Epithelial cell of esophagus (primary cell): Measurements from ENCODE around the gene RRP1.

Source experiments
- DNase-seq: peaks from one replicate; pipeline ENCODE4 v3.0.0; 2010; ENCODE audit warnings: low read depth
- H3K4me3 ChIP-seq: 2 replicates; pipeline ENCODE4 v1.5.1; 2011; ENCODE audit warnings: mild to moderate bottlenecking, low read length, control low read depth
- TF ChIP-seq, protein P1 (sequence below): IDR thresholded peaks from 2 replicates; pipeline ENCODE4 v1.5.1; 2011; ENCODE audit warnings: low read depth, mild to moderate bottlenecking, low read length, control low read depth, inconsistent platforms; ENCODE audit not compliant: insufficient read depth; ENCODE audit errors: missing control alignments

The RRP1 gene

GRCh38 chr21:43766734-43767497 lies 22.5 kb upstream of the RRP1 start:
- TF ChIP-seq, protein P1, sequence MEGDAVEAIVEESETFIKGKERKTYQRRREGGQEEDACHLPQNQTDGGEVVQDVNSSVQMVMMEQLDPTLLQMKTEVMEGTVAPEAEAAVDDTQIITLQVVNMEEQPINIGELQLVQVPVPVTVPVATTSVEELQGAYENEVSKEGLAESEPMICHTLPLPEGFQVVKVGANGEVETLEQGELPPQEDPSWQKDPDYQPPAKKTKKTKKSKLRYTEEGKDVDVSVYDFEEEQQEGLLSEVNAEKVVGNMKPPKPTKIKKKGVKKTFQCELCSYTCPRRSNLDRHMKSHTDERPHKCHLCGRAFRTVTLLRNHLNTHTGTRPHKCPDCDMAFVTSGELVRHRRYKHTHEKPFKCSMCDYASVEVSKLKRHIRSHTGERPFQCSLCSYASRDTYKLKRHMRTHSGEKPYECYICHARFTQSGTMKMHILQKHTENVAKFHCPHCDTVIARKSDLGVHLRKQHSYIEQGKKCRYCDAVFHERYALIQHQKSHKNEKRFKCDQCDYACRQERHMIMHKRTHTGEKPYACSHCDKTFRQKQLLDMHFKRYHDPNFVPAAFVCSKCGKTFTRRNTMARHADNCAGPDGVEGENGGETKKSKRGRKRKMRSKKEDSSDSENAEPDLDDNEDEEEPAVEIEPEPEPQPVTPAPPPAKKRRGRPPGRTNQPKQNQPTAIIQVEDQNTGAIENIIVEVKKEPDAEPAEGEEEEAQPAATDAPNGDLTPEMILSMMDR, result no peak
- H3K4me3 ChIP-seq, result no peak overlapping the region
- no peak for DNase-seq

DNA sequence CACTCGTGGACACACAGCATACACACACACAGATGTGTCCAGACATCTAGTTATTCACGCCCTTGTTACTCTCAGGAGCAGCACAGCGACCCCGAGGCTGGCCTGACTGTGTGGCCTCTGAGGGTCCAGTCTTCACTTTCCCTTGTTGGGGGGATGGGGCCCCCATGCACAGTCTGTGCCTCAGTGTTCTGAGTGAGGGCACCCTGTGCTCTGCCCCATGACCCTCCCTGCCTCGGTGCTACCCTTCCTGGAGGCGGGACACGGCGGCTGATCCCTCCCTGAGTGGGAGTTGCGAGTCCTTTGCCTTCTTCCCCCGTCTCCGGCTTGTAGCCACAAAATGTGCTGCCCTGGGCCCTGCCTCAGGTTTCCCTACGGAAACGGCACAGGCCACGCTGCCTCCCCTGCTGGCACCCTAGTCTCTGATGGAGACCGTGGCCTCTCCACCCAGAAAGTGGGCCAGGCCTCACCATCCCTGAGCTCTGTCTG lies 21.8 kb upstream of the RRP1 start:
- no peak overlapping the region for H3K4me3 ChIP-seq
- no peak for DNase-seq
- TF ChIP-seq, protein P1, result no peak

- no peak overlapping the region for H3K4me3 ChIP-seq
- TF ChIP-seq, protein P1, result no peak
- DNase-seq, result peak; percentile 94
Observed at GRCh38 chr21:43767984-43768867, 21.2 kb upstream of the RRP1 start.

- no peak for DNase-seq
- no peak overlapping the region for H3K4me3 ChIP-seq
- TF ChIP-seq, protein P1, result no peak
Observed at GRCh38 chr21:43768868-43769167, 20.6 kb upstream of the RRP1 start.

GRCh38 chr21:43769325-43769958 lies 19.9 kb upstream of the RRP1 start:
- no peak for DNase-seq
- H3K4me3 ChIP-seq, result no peak overlapping the region
- TF ChIP-seq, protein P1, result no peak

- no peak overlapping the region for H3K4me3 ChIP-seq
- no peak for DNase-seq
- TF ChIP-seq, protein P1, result no peak
Observed at GRCh38 chr21:43770066-43770655, 19.2 kb upstream of the RRP1 start.
